GM12878 (cell line): Measurements from ENCODE around the gene CLCN2. TPM values are rescaled to one million over a fixed set of nuclear protein-coding genes. Genes with fewer than 3 reads are reported as not detected.
A peak's percentile ranks its signal among the peaks of the same experiment; 100 is the strongest.

Experiments
- BMI1 ChIP-seq: fragments of 450-650 bp; IDR thresholded peaks from 2 replicates; pipeline ENCODE4 v1.6.1; 2016; ENCODE audit warnings: mild to moderate bottlenecking, moderate library complexity, borderline replicate concordance
- EP300 ChIP-seq, 2 experiments: fragments of 150-350 bp in 1 of 2; IDR thresholded peaks; 2 replicates each; pipeline ENCODE4 v1.6.1; 2011 to 2012; ENCODE audit warnings: low read depth in 2 of 2, low read length in 2 of 2, borderline replicate concordance in 1 of 2, improper control_type of control experiment in 1 of 2, inconsistent platforms in 1 of 2; ENCODE audit not compliant: control insufficient read depth in 1 of 2
- ETV6 ChIP-seq, 2 experiments: fragments of 450-650 bp in 1 of 2; IDR thresholded peaks in 1 of 2; conservative IDR thresholded peaks in 1 of 2; 2 replicates each; pipeline ENCODE4 v1.6.1; 2014; ENCODE audit warnings: antibody characterized with exemption in 1 of 2, borderline replicate concordance in 1 of 2, low read depth in 1 of 2, mild to moderate bottlenecking in 1 of 2, moderate library complexity in 1 of 2
- IRF4 ChIP-seq: IDR thresholded peaks from 2 replicates; pipeline ENCODE4 v1.6.1; 2011; ENCODE audit warnings: low read depth, low read length
- MYB ChIP-seq: fragments of 150-350 bp; IDR thresholded peaks from 2 replicates; pipeline ENCODE4 v1.6.1; 2014; ENCODE audit warnings: mild to moderate bottlenecking, low read depth, low read length, borderline replicate concordance
- NBN ChIP-seq: fragments of 450-650 bp; IDR thresholded peaks from 2 replicates; pipeline ENCODE4 v1.6.1; 2016
- PML ChIP-seq: IDR thresholded peaks from 2 replicates; pipeline ENCODE4 v1.6.1; 2012; ENCODE audit warnings: low read length, inconsistent platforms
- RAD21 ChIP-seq: IDR thresholded peaks from 2 replicates; pipeline ENCODE4 v1.6.1; 2011; ENCODE audit warnings: mild to moderate bottlenecking, low read depth, low read length, moderate library complexity; ENCODE audit not compliant: insufficient read depth
- RAD51 ChIP-seq: fragments of 450-650 bp; IDR thresholded peaks from 2 replicates; pipeline ENCODE4 v1.6.1; 2016; ENCODE audit warnings: moderate library complexity, mild to moderate bottlenecking, inconsistent platforms
- SIX5 ChIP-seq: IDR thresholded peaks from 2 replicates; pipeline ENCODE4 v1.6.1; 2011; ENCODE audit warnings: mild to moderate bottlenecking, low read depth, low read length, moderate library complexity; ENCODE audit not compliant: severe bottlenecking
- SREBF2 ChIP-seq: IDR thresholded peaks from 2 replicates; pipeline ENCODE4 v1.6.1; 2012; ENCODE audit warnings: mild to moderate bottlenecking, low read length
- STAT1 ChIP-seq: fragments of 450-650 bp; conservative IDR thresholded peaks from 2 replicates; pipeline ENCODE4 v1.6.1; 2014; ENCODE audit warnings: antibody characterized with exemption, mild to moderate bottlenecking
- YBX1 ChIP-seq: fragments of 450-650 bp; IDR thresholded peaks from 2 replicates; pipeline ENCODE4 v1.6.1; 2016; ENCODE audit warnings: antibody characterized with exemption
- ZBTB11 ChIP-seq: fragments of 450-650 bp; formaldehyde crosslinking; IDR thresholded peaks from 2 replicates; pipeline ENCODE4 v1.5.0; 2022; ENCODE audit warnings: mild to moderate bottlenecking, missing genetic modification characterization
- ZNF384 ChIP-seq: IDR thresholded peaks from 2 replicates; pipeline ENCODE4 v1.6.1; 2012; ENCODE audit warnings: low read depth, mild to moderate bottlenecking, low read length, improper control_type of control experiment, borderline replicate concordance
- polyA plus RNA-seq, 11 experiments: library from polyadenylated mRNA; depleted of rRNA in 4 of 11; unstranded in 6 of 11; stranded (reverse) in 5 of 11; fragments of >200 nt; fragmentation: Nextera tagmentation in 4 of 11; fragmentation: Illumina TruSeq in 1 of 11; extraction: Ambion mirVana in 4 of 11; extraction: Trizol in 1 of 11; gene quantifications; 1 replicate in 1 of 11; 2 replicates in 10 of 11; pipeline versions ENCODE4 v1.2.1 to v1.2.3, GENCODE V29; 2011 to 2016; ENCODE audit warnings: inconsistent platforms in 2 of 11, missing spikeins in 2 of 11, low read depth in 1 of 11
- total RNA-seq, 4 experiments: library from RNA; depleted of rRNA in 3 of 4; stranded (reverse); fragments of >200 nt in 3 of 4; fragmentation: Illumina TruSeq in 1 of 4; extraction: Trizol in 1 of 4; gene quantifications; 2 replicates each; pipeline versions ENCODE4 v1.2.1 to v1.2.3, GENCODE V29; 2013 to 2021
- TF ChIP-seq, protein P1 (sequence below): IDR thresholded peaks from 2 replicates; pipeline ENCODE4 v1.6.1; 2011; ENCODE audit warnings: low read depth, low read length, improper control_type of control experiment, borderline replicate concordance

The CLCN2 gene
- total and polyA plus RNA-seq, 10 of the 15 experiments (the other 5 are each of a cell fraction or from before 2014, with no cell fraction given) = 0.13 to 2.6 (median 0.85) TPM; not detected in 1

DNA sequence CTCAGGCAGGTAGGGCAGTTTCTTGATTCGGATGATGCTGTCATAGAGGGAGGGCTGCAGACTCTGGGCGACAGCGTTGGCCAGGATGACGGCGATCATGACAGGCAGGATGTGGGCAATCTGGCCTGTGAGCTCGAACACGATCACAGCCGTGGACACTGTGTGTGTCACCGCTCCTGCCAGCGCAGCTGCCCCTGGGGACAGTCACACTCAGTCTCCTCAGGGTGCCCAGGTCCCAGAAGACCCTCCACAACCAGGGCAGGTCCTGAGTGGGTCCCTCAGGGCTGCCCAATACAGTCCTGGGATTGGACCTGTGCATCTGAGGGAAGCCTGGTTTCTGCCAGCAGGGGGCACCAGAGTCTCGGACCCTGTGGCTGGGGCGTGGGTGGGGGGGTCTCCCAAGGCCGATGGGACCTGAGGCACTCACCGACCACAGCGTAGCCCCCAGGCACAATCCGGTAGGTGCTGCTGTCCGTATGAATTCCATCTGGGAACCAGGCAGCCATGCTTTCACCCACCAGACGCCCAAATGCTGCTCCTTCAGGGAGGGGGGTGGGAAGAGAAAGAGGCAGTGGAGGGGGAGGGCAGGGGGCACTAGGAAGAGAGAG, 7.2 kb downstream of the CLCN2 start (continued):
- no peak for TF ChIP-seq ZBTB11 (CRISPR knock-in tag)
- no peak for TF ChIP-seq PML
- no peak for TF ChIP-seq SREBF2
- TF ChIP-seq ZNF384 = no peak
- TF ChIP-seq BMI1 = no peak
- TF ChIP-seq IRF4 = 0 out of 2 replicates have a peak, but pooled peaks have one; percentile 14
- TF ChIP-seq NBN = no peak
- TF ChIP-seq EP300 (IDR thresholded peaks at IDR 0.05; ENCODE audit: borderline replicate concordance in 1 of 2, control insufficient read depth in 1 of 2, low read depth in 2 of 2, low read length in 2 of 2) = no peak
- no peak for TF ChIP-seq RAD51
- TF ChIP-seq SIX5 = no peak
- TF ChIP-seq YBX1 = no peak
- TF ChIP-seq, protein P1, sequence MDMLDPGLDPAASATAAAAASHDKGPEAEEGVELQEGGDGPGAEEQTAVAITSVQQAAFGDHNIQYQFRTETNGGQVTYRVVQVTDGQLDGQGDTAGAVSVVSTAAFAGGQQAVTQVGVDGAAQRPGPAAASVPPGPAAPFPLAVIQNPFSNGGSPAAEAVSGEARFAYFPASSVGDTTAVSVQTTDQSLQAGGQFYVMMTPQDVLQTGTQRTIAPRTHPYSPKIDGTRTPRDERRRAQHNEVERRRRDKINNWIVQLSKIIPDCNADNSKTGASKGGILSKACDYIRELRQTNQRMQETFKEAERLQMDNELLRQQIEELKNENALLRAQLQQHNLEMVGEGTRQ = no peak
- no peak for TF ChIP-seq STAT1
- TF ChIP-seq MYB = no peak
- TF ChIP-seq RAD21 = peak; percentile 61
- no peak for TF ChIP-seq ETV6 (conservative IDR thresholded peaks at IDR 0.05 in 1 of 2, IDR thresholded peaks at IDR 0.05 in 1 of 2; ENCODE audit: borderline replicate concordance in 1 of 2, low read depth in 1 of 2)
